ENCODE data around the gene ZNF586.
"Not testable (repeated sequence)": the region's sequence is repeated elsewhere in the genome, so short reads cannot be mapped to it uniquely, and the experiment has no call there.

ZNF586 gene

DNA sequence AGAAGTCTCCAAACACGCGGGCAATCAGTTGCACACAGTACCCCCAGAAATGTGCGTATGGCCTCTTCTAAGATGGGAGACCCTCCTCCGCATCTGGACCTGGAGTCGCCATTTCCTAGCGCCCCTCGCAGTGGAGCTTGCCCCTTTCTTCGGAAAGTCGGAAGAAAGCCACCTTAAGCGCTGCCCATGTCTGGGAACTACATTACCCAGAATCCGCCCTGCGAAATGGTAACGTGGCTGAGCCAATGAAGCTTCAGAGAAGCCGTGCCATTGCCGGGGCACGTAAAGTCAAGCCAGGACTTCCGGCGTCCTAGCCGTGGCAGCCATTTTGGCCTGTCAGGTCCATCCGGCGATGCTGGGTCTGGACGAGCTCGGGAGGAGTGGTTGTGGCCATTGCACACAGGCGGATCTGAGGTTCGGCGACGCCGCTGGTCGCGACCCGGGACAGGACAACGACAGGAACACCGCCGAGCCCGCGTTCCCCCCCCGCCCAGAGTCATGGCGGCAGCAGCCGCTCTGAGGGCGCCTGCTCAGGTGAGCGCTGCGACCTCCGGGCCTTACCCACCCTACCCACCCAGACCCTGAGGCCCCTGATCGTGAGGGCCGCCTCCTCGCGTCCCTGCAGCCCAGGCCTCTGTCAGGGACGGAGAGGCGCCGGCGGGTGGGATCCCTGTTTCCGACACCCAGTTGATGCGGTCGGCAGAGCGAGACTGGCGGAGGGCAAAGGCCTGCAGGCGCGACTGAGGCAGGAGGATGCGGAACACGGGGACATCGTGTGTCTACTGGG lies at the start of gene ZNF586:
Gene ZNF586 (plus strand): TSS at position 332 of the 787 bp plus-strand sequence. CDS start 167 bp downstream, at position 499.
- TF ChIP-seq ZNF274 (IDR thresholded peaks at IDR 0.05; ENCODE audit: low read depth, low read length), result no peak
- no peak for TF ChIP-seq SUZ12 (IDR thresholded peaks at IDR 0.05; ENCODE audit: extremely low read depth, insufficient read depth, insufficient read length)
- peak; percentile 86 for TF ChIP-seq YY1 (IDR thresholded peaks at IDR 0.05; ENCODE audit: insufficient read depth, insufficient read length)
- Histone ChIP-seq H3K27me3 (ENCODE audit: insufficient read depth, insufficient read length) (no peaks in the 10 kb centered on the region), H3K9ac (ENCODE audit: insufficient read length, low read depth) (peak within 1 kb of the TSS; percentile 88), H3K4me3 (ENCODE audit: insufficient read length, low read depth) (peak within 1 kb of the TSS; percentile 82), H3K36me3 (ENCODE audit: insufficient read depth, insufficient read length, low read length) (peaks cover 26% of the 10 kb centered on the region), H3K9me3 (ENCODE audit: insufficient read depth, low read length) (no peaks in the 10 kb centered on the region), H3K4me1 (ENCODE audit: insufficient read depth, insufficient read length) (no peaks in the 10 kb centered on the region)
- peak; percentile 85 for DNase-seq (ENCODE audit: low read depth, low spot score)

DNA sequence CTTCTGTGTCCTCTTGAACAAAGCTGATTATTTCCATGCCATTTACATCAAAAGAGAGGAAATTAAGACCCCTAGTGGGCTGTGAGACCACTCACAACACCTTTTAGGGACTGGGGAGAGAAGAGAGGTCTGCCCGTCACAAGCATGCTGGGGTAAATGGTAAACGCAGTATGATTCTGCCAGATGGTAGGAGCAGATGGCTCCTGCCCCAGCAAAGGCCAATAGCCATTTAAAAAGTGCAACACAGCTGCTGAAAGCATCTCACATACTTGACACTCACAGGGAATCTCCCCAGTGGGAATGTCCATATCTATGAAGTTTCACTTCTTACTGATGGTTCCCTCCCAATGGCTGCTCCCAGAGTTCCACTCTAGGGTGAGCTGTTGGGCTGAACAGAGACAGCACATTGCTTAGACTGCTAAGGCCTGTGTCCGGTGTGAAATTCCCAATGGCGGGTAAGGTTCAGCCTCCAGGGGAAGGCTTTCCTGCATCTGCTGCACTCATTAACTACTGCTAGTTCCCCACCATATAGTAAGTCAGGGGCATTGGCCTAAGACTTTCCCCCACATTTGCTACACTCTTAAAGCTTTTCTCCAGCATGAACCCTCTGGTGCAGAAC lies 49.5 kb upstream of the ZNF586 start:
- Histone ChIP-seq H3K36me3 (ENCODE audit: insufficient read depth, insufficient read length, low read length) (peaks cover 47% of the 10 kb centered on the region), H3K4me1 (ENCODE audit: insufficient read depth, insufficient read length) (no peaks in the 10 kb centered on the region), H3K27me3 (ENCODE audit: insufficient read depth, insufficient read length) (no peaks in the 10 kb centered on the region), H3K9me3 (ENCODE audit: insufficient read depth, low read length) (peaks cover 10% of the 10 kb centered on the region; the same call in 1 of the 2 replicates), H3K9ac (ENCODE audit: insufficient read length, low read depth) (no peak overlapping the region), H3K4me3 (ENCODE audit: insufficient read length, low read depth) (no peak overlapping the region)
- TF ChIP-seq SUZ12 (IDR thresholded peaks at IDR 0.05; ENCODE audit: extremely low read depth, insufficient read depth, insufficient read length) (no peak), ZNF274 (IDR thresholded peaks at IDR 0.05; ENCODE audit: low read depth, low read length) (no peak), YY1 (IDR thresholded peaks at IDR 0.05; ENCODE audit: insufficient read depth, insufficient read length) (no peak)
- no peak for DNase-seq (ENCODE audit: low read depth, low spot score)

DNA sequence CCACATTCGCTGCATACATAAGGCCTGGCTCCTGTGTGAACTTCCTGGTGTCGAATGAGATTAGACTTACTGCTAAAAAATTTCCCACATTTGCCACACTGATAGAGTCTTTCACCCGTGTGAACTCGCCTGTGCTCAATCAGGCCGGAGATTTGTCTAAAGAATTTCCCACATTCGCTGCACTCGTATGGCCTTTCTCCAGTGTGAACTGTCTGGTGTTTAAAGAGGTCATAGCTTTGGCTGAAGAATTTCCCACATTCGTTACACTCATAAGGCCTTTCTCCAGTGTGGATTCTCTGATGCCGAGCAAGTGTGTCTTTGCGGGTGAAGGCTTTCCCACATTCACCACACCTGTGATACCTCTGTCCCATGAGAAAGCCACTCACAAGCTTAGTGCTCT lies 48.6 kb upstream of the ZNF586 start:
- no peak for DNase-seq (ENCODE audit: low read depth, low spot score)
- no peaks in the 10 kb centered on the region for H3K27me3 ChIP-seq (ENCODE audit: insufficient read depth, insufficient read length)
- H3K9me3 ChIP-seq (ENCODE audit: insufficient read depth, low read length), result peaks cover 10% of the 10 kb centered on the region; the same call in 1 of the 2 replicates
- TF ChIP-seq SUZ12 (IDR thresholded peaks at IDR 0.05; ENCODE audit: extremely low read depth, insufficient read depth, insufficient read length) (no peak), ZNF274 (IDR thresholded peaks at IDR 0.05; ENCODE audit: low read depth, low read length) (no peak), YY1 (IDR thresholded peaks at IDR 0.05; ENCODE audit: insufficient read depth, insufficient read length) (no peak)
- H3K4me1 ChIP-seq (ENCODE audit: insufficient read depth, insufficient read length), result no peaks in the 10 kb centered on the region
- no peak overlapping the region for H3K4me3 ChIP-seq (ENCODE audit: insufficient read length, low read depth)
- peaks cover 47% of the 10 kb centered on the region for H3K36me3 ChIP-seq (ENCODE audit: insufficient read depth, insufficient read length, low read length)
- no peak overlapping the region for H3K9ac ChIP-seq (ENCODE audit: insufficient read length, low read depth)

DNA sequence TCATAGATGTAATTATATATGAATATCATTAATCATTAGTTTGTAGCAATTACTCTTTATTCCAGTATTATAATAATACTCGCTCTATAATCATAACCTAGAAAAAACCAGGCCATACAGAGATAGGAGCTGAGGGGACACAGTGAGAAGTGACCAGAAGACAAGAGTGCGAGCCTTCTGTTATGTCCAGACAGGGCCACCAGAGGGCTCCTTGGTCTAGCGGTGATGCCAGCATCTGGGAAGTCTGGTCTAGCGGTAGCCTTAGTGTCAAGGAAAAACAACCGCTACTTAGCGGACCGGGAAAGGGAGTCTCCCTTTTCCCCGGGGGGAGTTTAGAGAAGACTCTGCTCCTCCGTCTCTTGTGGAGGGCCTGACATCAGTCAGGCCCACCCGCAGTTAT lies 31.2 kb upstream of the ZNF586 start:
- H3K9me3 ChIP-seq (ENCODE audit: insufficient read depth, low read length); H3K27me3 ChIP-seq (ENCODE audit: insufficient read depth, insufficient read length); H3K4me1 ChIP-seq (ENCODE audit: insufficient read depth, insufficient read length); H3K36me3 ChIP-seq (ENCODE audit: insufficient read depth, insufficient read length, low read length); DNase-seq (ENCODE audit: low read depth, low spot score); H3K4me3 ChIP-seq (ENCODE audit: insufficient read length, low read depth); H3K9ac ChIP-seq (ENCODE audit: insufficient read length, low read depth): not testable (repeated sequence)

DNA sequence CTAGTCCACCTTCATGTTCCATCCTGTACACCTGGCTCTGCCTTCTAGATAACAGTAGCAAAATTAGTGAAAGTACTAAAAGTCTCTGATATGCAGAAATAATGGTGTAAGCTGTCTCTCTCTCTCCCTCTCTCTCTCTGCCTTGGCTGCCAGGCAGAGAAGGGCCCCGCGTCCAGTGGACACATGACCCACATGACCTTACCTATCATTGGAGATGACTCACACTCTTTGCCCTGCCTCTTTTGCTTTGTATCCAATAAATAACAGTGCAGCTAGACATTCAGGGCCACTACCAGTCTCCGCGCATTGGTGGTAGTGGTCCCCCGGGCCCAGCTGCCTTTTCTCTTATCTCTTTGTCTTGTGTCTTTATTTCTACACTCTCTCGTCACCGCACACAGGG lies 30.7 kb upstream of the ZNF586 start:
- H3K9ac ChIP-seq (ENCODE audit: insufficient read length, low read depth); H3K4me1 ChIP-seq (ENCODE audit: insufficient read depth, insufficient read length); H3K4me3 ChIP-seq (ENCODE audit: insufficient read length, low read depth); DNase-seq (ENCODE audit: low read depth, low spot score); H3K27me3 ChIP-seq (ENCODE audit: insufficient read depth, insufficient read length); H3K36me3 ChIP-seq (ENCODE audit: insufficient read depth, insufficient read length, low read length); H3K9me3 ChIP-seq (ENCODE audit: insufficient read depth, low read length): not testable (repeated sequence)

DNA sequence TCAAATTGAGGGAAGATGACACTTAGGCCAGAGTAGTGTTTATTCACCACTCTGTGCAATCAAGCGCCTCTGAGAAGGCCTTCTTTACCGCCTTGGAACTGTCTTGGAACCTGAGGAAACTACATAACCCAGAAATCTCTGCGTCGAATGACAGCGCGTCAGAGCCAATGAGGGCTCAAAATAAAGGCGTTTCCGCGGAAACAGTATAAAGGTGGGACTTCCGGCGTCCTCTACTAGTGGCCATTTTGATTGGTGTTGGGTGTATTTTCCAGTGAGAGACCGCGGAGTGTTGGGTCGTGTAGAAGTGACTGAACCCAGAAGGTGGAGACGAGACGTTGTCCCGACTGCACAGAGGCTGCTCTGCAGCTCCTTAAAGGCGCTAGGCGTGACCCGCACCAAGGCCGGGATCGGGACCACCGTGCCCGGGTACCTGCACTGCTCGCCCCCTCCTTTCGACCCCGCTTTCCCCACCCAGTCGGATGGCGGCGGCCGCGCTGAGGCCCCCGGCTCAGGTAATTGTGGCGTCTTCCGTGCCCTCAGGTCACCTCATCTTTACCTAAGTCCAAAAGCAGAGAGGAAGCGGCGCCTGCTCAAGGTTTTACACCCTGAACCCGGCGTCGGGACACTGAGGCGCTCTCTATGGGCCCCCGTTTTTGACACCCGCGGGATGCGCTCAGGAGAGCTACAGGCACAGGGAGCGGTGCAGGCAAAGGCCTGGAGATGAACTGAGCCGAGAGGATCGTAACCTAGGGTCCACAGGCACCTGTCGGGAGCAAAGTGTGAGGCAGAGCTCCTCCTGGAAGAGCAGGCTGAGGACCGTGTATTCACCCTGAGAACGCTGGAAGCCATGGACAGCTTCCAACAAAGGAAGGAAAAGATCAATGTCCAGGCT lies 22.6 kb upstream of the ZNF586 start, which contains the start of gene ZNF776:
Gene ZNF776 (plus strand): TSS at position 236 of the 892 bp plus-strand sequence. CDS start 244 bp downstream, at position 480.
- Histone ChIP-seq H3K36me3 (ENCODE audit: insufficient read depth, insufficient read length, low read length) (peaks cover 34% of the 10 kb centered on the region), H3K9me3 (ENCODE audit: insufficient read depth, low read length) (no peaks in the 10 kb centered on the region), H3K27me3 (ENCODE audit: insufficient read depth, insufficient read length) (no peaks in the 10 kb centered on the region), H3K9ac (ENCODE audit: insufficient read length, low read depth) (peak within 1 kb of the TSS; percentile 95), H3K4me1 (ENCODE audit: insufficient read depth, insufficient read length) (no peaks in the 10 kb centered on the region), H3K4me3 (ENCODE audit: insufficient read length, low read depth) (peak within 1 kb of the TSS; percentile 93)
- no peak for TF ChIP-seq SUZ12 (IDR thresholded peaks at IDR 0.05; ENCODE audit: extremely low read depth, insufficient read depth, insufficient read length)
- TF ChIP-seq YY1 (IDR thresholded peaks at IDR 0.05; ENCODE audit: insufficient read depth, insufficient read length), result peak; percentile 63
- peak; percentile 73 for DNase-seq (ENCODE audit: low read depth, low spot score)

DNA sequence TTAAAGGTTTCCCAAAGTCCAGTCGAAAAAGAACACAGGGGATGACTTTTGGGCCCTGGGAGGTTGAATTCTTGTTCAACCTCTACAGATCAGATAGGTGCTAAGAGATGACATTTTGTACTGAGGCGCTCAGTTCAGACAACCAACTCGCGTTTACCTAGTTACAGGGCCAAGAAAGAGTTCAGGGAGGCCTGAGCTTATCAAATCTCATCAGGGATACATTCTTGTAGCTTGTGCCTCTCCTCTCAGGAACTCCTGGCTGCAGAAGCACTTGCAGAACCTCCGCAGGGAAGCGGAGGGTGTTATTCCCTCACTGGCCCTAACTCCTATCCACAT lies 22.0 kb upstream of the ZNF586 start:
- Histone ChIP-seq H3K27me3 (ENCODE audit: insufficient read depth, insufficient read length) (no peaks in the 10 kb centered on the region), H3K36me3 (ENCODE audit: insufficient read depth, insufficient read length, low read length) (peaks cover 40% of the 10 kb centered on the region)
- no peak for DNase-seq (ENCODE audit: low read depth, low spot score)

More for the DNA sequence above, 22.0 kb upstream of the ZNF586 start:
- Histone ChIP-seq H3K4me3 (ENCODE audit: insufficient read length, low read depth) (peak overlapping the region; percentile 93), H3K4me1 (ENCODE audit: insufficient read depth, insufficient read length) (no peaks in the 10 kb centered on the region), H3K9me3 (ENCODE audit: insufficient read depth, low read length) (no peaks in the 10 kb centered on the region), H3K9ac (ENCODE audit: insufficient read length, low read depth) (peak overlapping the region; percentile 95)
- no peak for TF ChIP-seq SUZ12 (IDR thresholded peaks at IDR 0.05; ENCODE audit: extremely low read depth, insufficient read depth, insufficient read length)
- TF ChIP-seq YY1 (IDR thresholded peaks at IDR 0.05; ENCODE audit: insufficient read depth, insufficient read length), result no peak
